ENCODE measurements around the gene ZFP62. TPM values are rescaled to one million over a fixed set of nuclear protein-coding genes. Genes with fewer than 3 reads are reported as not detected.
A peak's percentile ranks its signal among the peaks of the same experiment; 100 is the strongest.

Gene ZFP62
- total RNA-seq, 1 donor from 2014 or later, result 22.6 TPM

DNA sequence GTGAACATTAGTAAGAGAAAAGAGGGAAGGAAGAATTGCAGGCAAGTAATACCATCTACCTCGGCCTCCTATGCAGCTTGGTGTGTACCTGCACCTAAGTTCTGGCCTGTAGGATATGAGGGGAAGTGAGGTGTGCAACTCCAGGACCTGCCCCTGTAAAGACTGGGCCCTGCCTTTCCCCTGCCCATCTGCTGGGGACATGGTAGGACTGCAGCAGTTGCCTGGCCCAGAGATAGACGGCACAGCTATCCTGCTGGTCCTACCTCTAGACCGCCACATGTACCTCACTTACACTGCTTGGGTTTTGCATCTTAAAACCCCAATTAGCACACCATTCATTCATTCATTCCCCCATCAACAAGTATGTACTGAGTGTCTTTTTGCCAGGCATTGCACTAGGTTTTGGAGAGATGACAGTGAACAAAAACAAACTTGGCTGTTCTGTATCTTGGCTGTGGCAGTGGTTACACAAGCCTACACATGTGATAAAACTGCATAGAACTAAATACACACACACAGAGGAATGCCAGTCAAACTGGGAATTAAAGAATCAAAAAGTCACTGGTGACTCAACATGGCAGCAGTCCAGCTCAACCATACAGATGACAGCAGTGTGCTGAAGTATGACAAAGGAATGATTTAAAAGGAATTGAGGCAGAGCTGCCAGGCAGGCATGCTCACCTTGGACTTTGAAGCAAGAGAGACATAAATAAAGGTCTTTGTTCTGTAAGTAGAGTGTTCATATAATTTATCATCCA lies 35.1 kb downstream of the ZFP62 start:
- intact Hi-C loops (cut with DNase I), result no loop called here
- no peaks in the 10 kb centered on the region for H3K9me3 ChIP-seq
- no peak overlapping the region for H3K4me3 ChIP-seq
- TF ChIP-seq, protein P1, sequence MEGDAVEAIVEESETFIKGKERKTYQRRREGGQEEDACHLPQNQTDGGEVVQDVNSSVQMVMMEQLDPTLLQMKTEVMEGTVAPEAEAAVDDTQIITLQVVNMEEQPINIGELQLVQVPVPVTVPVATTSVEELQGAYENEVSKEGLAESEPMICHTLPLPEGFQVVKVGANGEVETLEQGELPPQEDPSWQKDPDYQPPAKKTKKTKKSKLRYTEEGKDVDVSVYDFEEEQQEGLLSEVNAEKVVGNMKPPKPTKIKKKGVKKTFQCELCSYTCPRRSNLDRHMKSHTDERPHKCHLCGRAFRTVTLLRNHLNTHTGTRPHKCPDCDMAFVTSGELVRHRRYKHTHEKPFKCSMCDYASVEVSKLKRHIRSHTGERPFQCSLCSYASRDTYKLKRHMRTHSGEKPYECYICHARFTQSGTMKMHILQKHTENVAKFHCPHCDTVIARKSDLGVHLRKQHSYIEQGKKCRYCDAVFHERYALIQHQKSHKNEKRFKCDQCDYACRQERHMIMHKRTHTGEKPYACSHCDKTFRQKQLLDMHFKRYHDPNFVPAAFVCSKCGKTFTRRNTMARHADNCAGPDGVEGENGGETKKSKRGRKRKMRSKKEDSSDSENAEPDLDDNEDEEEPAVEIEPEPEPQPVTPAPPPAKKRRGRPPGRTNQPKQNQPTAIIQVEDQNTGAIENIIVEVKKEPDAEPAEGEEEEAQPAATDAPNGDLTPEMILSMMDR (IDR thresholded peaks at IDR 0.05), result no peak
- peaks cover 4% of the 10 kb centered on the region for H3K36me3 ChIP-seq
- no peaks in the 10 kb centered on the region for H3K27me3 ChIP-seq
- H3K27ac ChIP-seq, result peak overlapping the region; percentile 47
- ATAC-seq (peak; percentile 15), DNase-seq (no peak)
- H3K4me1 ChIP-seq, result peaks cover 47% of the 10 kb centered on the region

- H3K27ac ChIP-seq, result peak overlapping the region; percentile 47
- ATAC-seq, result no peak
- peaks cover 53% of the 10 kb centered on the region for H3K4me1 ChIP-seq
- no peaks in the 10 kb centered on the region for H3K27me3 ChIP-seq
- H3K36me3 ChIP-seq, result peaks cover 1% of the 10 kb centered on the region
- DNase-seq, result no peak
- no peaks in the 10 kb centered on the region for H3K9me3 ChIP-seq
- TF ChIP-seq, protein P1 (IDR thresholded peaks at IDR 0.05), result no peak
- intact Hi-C loops (cut with DNase I), result no loop called here
- H3K4me3 ChIP-seq, result no peak overlapping the region
Measured at GRCh38 chr5:180824630-180825476, 36.2 kb downstream of the ZFP62 start.

- ATAC-seq (no peak), DNase-seq (no peak)
- intact Hi-C loops (cut with DNase I), result no loop called here
- Histone ChIP-seq H3K4me1 (peaks cover 46% of the 10 kb centered on the region), H3K4me3 (no peak overlapping the region), H3K9me3 (no peaks in the 10 kb centered on the region), H3K27ac (no peak overlapping the region), H3K36me3 (no peaks in the 10 kb centered on the region), H3K27me3 (no peaks in the 10 kb centered on the region)
- TF ChIP-seq, protein P1 (IDR thresholded peaks at IDR 0.05), result no peak
Measured at GRCh38 chr5:180823940-180824629, 37.0 kb downstream of the ZFP62 start.

- TF ChIP-seq, protein P1 (IDR thresholded peaks at IDR 0.05), result no peak
- Histone ChIP-seq H3K9me3 (no peaks in the 10 kb centered on the region), H3K27me3 (no peaks in the 10 kb centered on the region), H3K4me1 (peaks cover 51% of the 10 kb centered on the region), H3K27ac (no peak overlapping the region), H3K36me3 (no peaks in the 10 kb centered on the region), H3K4me3 (no peak overlapping the region)
- ATAC-seq (no peak), DNase-seq (no peak)
- intact Hi-C loops (cut with DNase I), result no loop called here
Measured at GRCh38 chr5:180823346-180823745, 37.7 kb downstream of the ZFP62 start.

DNA sequence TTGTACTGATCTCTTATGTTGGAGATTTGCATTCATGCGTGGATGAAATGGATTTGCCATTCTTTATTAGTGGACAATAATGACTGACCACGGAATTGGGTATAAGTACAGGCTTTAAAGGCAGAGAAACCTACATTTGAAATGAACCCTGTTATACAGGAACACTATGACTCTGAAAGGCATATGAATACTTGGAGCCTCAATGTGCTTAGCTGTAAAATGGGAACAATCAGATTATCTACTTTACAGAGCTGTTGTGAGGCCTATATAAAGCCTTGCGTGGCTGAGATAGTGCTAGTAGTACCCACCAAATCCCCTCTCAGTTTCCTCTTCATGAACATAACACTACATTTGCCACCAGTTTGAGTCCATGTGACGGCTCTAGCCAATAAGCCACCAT lies 39.5 kb downstream of the ZFP62 start:
- ATAC-seq (no peak), DNase-seq (no peak)
- H3K4me3 ChIP-seq, result no peak overlapping the region
- peak overlapping the region; percentile 71 for H3K27ac ChIP-seq
- peaks cover 63% of the 10 kb centered on the region for H3K4me1 ChIP-seq
- no peaks in the 10 kb centered on the region for H3K9me3 ChIP-seq
- no peaks in the 10 kb centered on the region for H3K27me3 ChIP-seq
- intact Hi-C loops (cut with DNase I), result no loop called here
- TF ChIP-seq, protein P1 (IDR thresholded peaks at IDR 0.05), result no peak
- H3K36me3 ChIP-seq, result no peaks in the 10 kb centered on the region

Measured in upper lobe of right lung (tissue), 1 donor.